Endothelial cell of umbilical vein (primary cell): Measurements from ENCODE around the gene KLHL42. TPM values are rescaled to one million over a fixed set of nuclear protein-coding genes. Genes with fewer than 3 reads are reported as not detected.

Source experiments
- BruUV-seq: library from RNA; stranded (reverse); fragments of 400-500 nt; replicated peaks from 2 replicates; lab custom pipeline; 2021; lab: Mats Ljungman, UMichigan
- CTCF ChIA-PET: fragments of 300-600, 350-600 bp; sonication (Branson Sonifier 250); formaldehyde crosslinking; loops from one replicate; lab custom pipeline; 2021; ENCODE audit warnings: antibody characterized with exemption, inconsistent platforms; lab: Charles Lee
- POLR2A ChIA-PET: fragments of 300-600, 350-600 bp; sonication (Branson Sonifier 250); formaldehyde crosslinking; loops from one replicate; lab custom pipeline; 2021; ENCODE audit warnings: antibody characterized with exemption, inconsistent platforms; lab: Charles Lee
- DNase-seq: peaks from one replicate; pipeline ENCODE4 v3.0.0-alpha.2; 2011; ENCODE audit warnings: low read depth, low spot score
- FAIRE-seq: peaks from 2 replicates; lab custom pipeline; 2011; peaks lifted over from hg19 to GRCh38; lab: Jason Lieb, UNC
- H2AFZ ChIP-seq: 2 replicates; pipeline ENCODE4 v1.6.0; 2012; ENCODE audit warnings: low read depth, low read length, control low read depth, inconsistent platforms
- H3K27ac ChIP-seq: 2 replicates; pipeline ENCODE4 v1.5.1; 2011; ENCODE audit warnings: low read depth, mild to moderate bottlenecking, control low read depth, low read length, moderate library complexity; ENCODE audit not compliant: insufficient read depth
- H3K27me3 ChIP-seq, 2 experiments: 2 replicates each; pipeline versions ENCODE4 v1.6.0 to v1.6.1; 2011; ENCODE audit warnings: low read length in 2 of 2, mixed read lengths in 1 of 2; ENCODE audit not compliant: control insufficient read depth in 2 of 2, insufficient read depth in 2 of 2
- H3K36me3 ChIP-seq, 2 experiments: 2 replicates in 1 of 2; 3 replicates in 1 of 2; pipeline ENCODE4 v1.5.1; 2011; ENCODE audit warnings: low read length in 2 of 2, mild to moderate bottlenecking in 1 of 2, moderate library complexity in 1 of 2; ENCODE audit not compliant: control insufficient read depth in 2 of 2, insufficient read depth in 2 of 2; ENCODE audit errors: extremely low read depth in 1 of 2
- H3K4me1 ChIP-seq: 3 replicates; pipeline ENCODE4 v1.5.1; 2011; ENCODE audit warnings: mild to moderate bottlenecking, low read length; ENCODE audit not compliant: control insufficient read depth, insufficient read depth; ENCODE audit errors: extremely low read depth
- H3K4me2 ChIP-seq: 2 replicates; pipeline ENCODE4 v1.6.1; 2011; ENCODE audit warnings: low read length, control low read depth, mixed read lengths; ENCODE audit not compliant: insufficient read depth
- H3K4me3 ChIP-seq, 3 experiments: fragments of 200-600 bp in 1 of 3; sonication (generic), shearing (Covaris generic) in 1 of 3; replicated peaks in 1 of 3; 2 replicates each; pipeline ENCODE4 v1.5.1; 2011 to 2016; ENCODE audit warnings: control low read depth in 3 of 3, low read length in 3 of 3, mild to moderate bottlenecking in 2 of 3, inconsistent platforms in 1 of 3, low read depth in 1 of 3, moderate library complexity in 1 of 3; ENCODE audit not compliant: insufficient read depth in 1 of 3
- H3K79me2 ChIP-seq: 2 replicates; pipeline ENCODE4 v1.6.0; 2012; ENCODE audit warnings: low read length, inconsistent platforms; ENCODE audit not compliant: control insufficient read depth, insufficient read depth
- H3K9ac ChIP-seq: replicated peaks from 2 replicates; pipeline ENCODE3; 2011; ENCODE audit warnings: low read length, control low read depth; ENCODE audit not compliant: insufficient read depth; ENCODE audit errors: extremely low read depth
- H3K9me1 ChIP-seq: replicated peaks from 3 replicates; pipeline ENCODE4 v1.6.0; 2011; ENCODE audit warnings: mild to moderate bottlenecking, low read length; ENCODE audit not compliant: control insufficient read depth, insufficient read depth; ENCODE audit errors: extremely low read depth
- H3K9me3 ChIP-seq: replicated peaks from 2 replicates; pipeline ENCODE4 v1.5.1; 2012; ENCODE audit warnings: low read length, inconsistent platforms; ENCODE audit not compliant: control insufficient read depth, insufficient read depth
- H4K20me1 ChIP-seq: replicated peaks from 2 replicates; pipeline ENCODE3; 2011; ENCODE audit warnings: mild to moderate bottlenecking, low read length; ENCODE audit not compliant: control insufficient read depth, insufficient read depth; ENCODE audit errors: extremely low read depth
- EZH2 ChIP-seq: IDR thresholded peaks from 2 replicates; pipeline ENCODE4 v1.6.1; 2012; ENCODE audit warnings: borderline replicate concordance, low read depth, mild to moderate bottlenecking, moderate library complexity, low read length, inconsistent platforms; ENCODE audit not compliant: severe bottlenecking
- FOS ChIP-seq: IDR thresholded peaks from 2 replicates; pipeline ENCODE4 v1.6.1; 2011; ENCODE audit warnings: mild to moderate bottlenecking, low read length, moderate library complexity, borderline replicate concordance; ENCODE audit not compliant: insufficient read depth
- GATA2 ChIP-seq: IDR thresholded peaks from 2 replicates; pipeline ENCODE4 v1.7.0; 2011; ENCODE audit warnings: low read depth, mild to moderate bottlenecking, moderate library complexity, mixed read lengths, low read length; ENCODE audit not compliant: insufficient read length, insufficient read depth
- JUN ChIP-seq: IDR thresholded peaks from 2 replicates; pipeline ENCODE4 v1.6.1; 2011; ENCODE audit warnings: borderline replicate concordance, low read depth; ENCODE audit not compliant: insufficient read length, insufficient read depth
- MYC ChIP-seq: IDR thresholded peaks from one replicate; pipeline ENCODE4 v1.6.1; 2011; ENCODE audit warnings: mild to moderate bottlenecking, low read depth, low read length
- POLR2A ChIP-seq: IDR thresholded peaks from 2 replicates; pipeline ENCODE4 v1.6.1; 2012; ENCODE audit warnings: low read depth, mild to moderate bottlenecking, control low read depth, low read length
- POLR2AphosphoS5 ChIP-seq: IDR thresholded peaks from 2 replicates; pipeline ENCODE4 v1.6.1; 2012; ENCODE audit warnings: low read depth, mild to moderate bottlenecking, control low read depth, low read length, moderate library complexity; ENCODE audit not compliant: insufficient read depth
- dilution Hi-C: fragments of 300-500 bp; cut with MboI; formaldehyde crosslinking; loops from one replicate; pipeline ENCODE4 v1.15.0; 2019; ENCODE audit warnings: low sequenced_read_pairs; ENCODE audit not compliant: extremely low pct_ligation_motif_present
- intact Hi-C: fragments of 100-400 bp; cut with micrococcal nuclease; formaldehyde crosslinking; loops from one replicate; pipeline ENCODE4 v1.10.0; 2022
- polyA plus RNA-seq, 4 experiments: library from polyadenylated mRNA; depleted of rRNA in 3 of 4; stranded (reverse) in 3 of 4; unstranded in 1 of 4; fragments of >200 nt; gene quantifications; 2 replicates each; pipeline versions ENCODE4 v1.2.1 to v1.2.3, GENCODE V29; 2011 to 2012; ENCODE audit warnings: missing spikeins in 1 of 4
- total RNA-seq: library from RNA; stranded (reverse); gene quantifications from 2 replicates; pipeline ENCODE4 v1.2.3, GENCODE V29; 2021
- TF ChIP-seq, protein P1 (sequence below), 2 donors: IDR thresholded peaks; 1 replicate in 1 of 2; 2 replicates in 1 of 2; pipeline ENCODE4 v1.5.1; 2011; ENCODE audit warnings: low read length in 2 of 2, mild to moderate bottlenecking in 2 of 2, moderate library complexity in 2 of 2, control low read depth in 1 of 2, inconsistent platforms in 1 of 2, low read depth in 1 of 2; ENCODE audit not compliant: insufficient read depth in 1 of 2; ENCODE audit errors: extremely low read depth in 1 of 2
- TF ChIP-seq, protein P2 (sequence below): IDR thresholded peaks from 2 replicates; pipeline ENCODE4 v1.6.1; 2011; ENCODE audit not compliant: insufficient read depth, insufficient read length

The KLHL42 gene
- total and polyA plus RNA-seq, 2 donors (not counting 3 experiments of a cell fraction or from before 2014, with no cell fraction given) = 20.1 to 36.2 TPM

- H3K9me1 ChIP-seq = no peaks in the 10 kb centered on the region
- ChIA-PET POLR2A (no interaction called here), CTCF (interaction anchor here (1.1 to 1.7 kb wide), 3 partner anchors 8 to 74 kb away, joined by 3 to 8 read pairs (median 5); no protein-coding TSS in a partner anchor)
- intact Hi-C loops = no loop called here
- BruUV-seq = no TSS peak
- peaks cover 9% of the 10 kb centered on the region for H3K79me2 ChIP-seq
- no peak overlapping the region for H3K4me3 ChIP-seq
- H2AFZ ChIP-seq = no peak overlapping the region
- FAIRE-seq (no peak), DNase-seq (no peak)
- H3K36me3 ChIP-seq = peaks cover 0 to 9% of the 10 kb centered on the region in 2 experiments
- no peak overlapping the region for H3K27ac ChIP-seq
- no peak for TF ChIP-seq JUN
- no peak overlapping the region for H3K9ac ChIP-seq
- H4K20me1 ChIP-seq = no peaks in the 10 kb centered on the region
- dilution Hi-C loops = no loop called here
- H3K9me3 ChIP-seq = no peaks in the 10 kb centered on the region
- H3K4me2 ChIP-seq = no peak overlapping the region
- no peaks in the 10 kb centered on the region for H3K27me3 ChIP-seq
- H3K4me1 ChIP-seq = no peaks in the 10 kb centered on the region
These were observed 32.8 kb upstream of the KLHL42 start for GRCh38 chr12:27747111-27747820.

- H3K4me1 ChIP-seq = no peaks in the 10 kb centered on the region
- POLR2A ChIA-PET = no interaction called here
- no peaks in the 10 kb centered on the region for H3K27me3 ChIP-seq
- H3K36me3 ChIP-seq = peaks cover 4 to 6% of the 10 kb centered on the region in 2 experiments
- no peaks in the 10 kb centered on the region for H3K9me3 ChIP-seq
- DNase-seq = no peak
- CTCF ChIA-PET = interaction anchor here (0.6 to 0.7 kb wide), 2 partner anchors 18 to 69 kb away, joined by 3 read pairs; no protein-coding TSS in a partner anchor
- no peak overlapping the region for H3K4me2 ChIP-seq
- BruUV-seq = no TSS peak
- H4K20me1 ChIP-seq = no peaks in the 10 kb centered on the region
- no peak for TF ChIP-seq MYC
- no peak for TF ChIP-seq JUN
- no peak for TF ChIP-seq EZH2
- no peak for TF ChIP-seq GATA2
- TF ChIP-seq POLR2AphosphoS5 = no peak
- TF ChIP-seq FOS = no peak
- no peak for TF ChIP-seq POLR2A
- TF ChIP-seq, protein P1, sequence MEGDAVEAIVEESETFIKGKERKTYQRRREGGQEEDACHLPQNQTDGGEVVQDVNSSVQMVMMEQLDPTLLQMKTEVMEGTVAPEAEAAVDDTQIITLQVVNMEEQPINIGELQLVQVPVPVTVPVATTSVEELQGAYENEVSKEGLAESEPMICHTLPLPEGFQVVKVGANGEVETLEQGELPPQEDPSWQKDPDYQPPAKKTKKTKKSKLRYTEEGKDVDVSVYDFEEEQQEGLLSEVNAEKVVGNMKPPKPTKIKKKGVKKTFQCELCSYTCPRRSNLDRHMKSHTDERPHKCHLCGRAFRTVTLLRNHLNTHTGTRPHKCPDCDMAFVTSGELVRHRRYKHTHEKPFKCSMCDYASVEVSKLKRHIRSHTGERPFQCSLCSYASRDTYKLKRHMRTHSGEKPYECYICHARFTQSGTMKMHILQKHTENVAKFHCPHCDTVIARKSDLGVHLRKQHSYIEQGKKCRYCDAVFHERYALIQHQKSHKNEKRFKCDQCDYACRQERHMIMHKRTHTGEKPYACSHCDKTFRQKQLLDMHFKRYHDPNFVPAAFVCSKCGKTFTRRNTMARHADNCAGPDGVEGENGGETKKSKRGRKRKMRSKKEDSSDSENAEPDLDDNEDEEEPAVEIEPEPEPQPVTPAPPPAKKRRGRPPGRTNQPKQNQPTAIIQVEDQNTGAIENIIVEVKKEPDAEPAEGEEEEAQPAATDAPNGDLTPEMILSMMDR (IDR thresholded peaks at IDR 0.05; ENCODE audit: extremely low read depth in 1 of 2, insufficient read depth in 1 of 2, low read depth in 1 of 2, low read length in 2 of 2) = no peak
- TF ChIP-seq, protein P2, sequence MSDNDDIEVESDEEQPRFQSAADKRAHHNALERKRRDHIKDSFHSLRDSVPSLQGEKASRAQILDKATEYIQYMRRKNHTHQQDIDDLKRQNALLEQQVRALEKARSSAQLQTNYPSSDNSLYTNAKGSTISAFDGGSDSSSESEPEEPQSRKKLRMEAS = no peak
- no peak overlapping the region for H3K27ac ChIP-seq
- intact Hi-C loops = no loop called here
- peaks cover 8% of the 10 kb centered on the region for H3K79me2 ChIP-seq
- no peak overlapping the region for H3K4me3 ChIP-seq
- dilution Hi-C loops = no loop called here
- FAIRE-seq = no peak
- H3K9ac ChIP-seq = no peak overlapping the region
- H3K9me1 ChIP-seq = no peaks in the 10 kb centered on the region
- no peak overlapping the region for H2AFZ ChIP-seq
These were observed 28.5 kb upstream of the KLHL42 start for GRCh38 chr12:27751386-27752047.
